ENCODE measurements around the gene HS6ST1.

- TF ChIP-seq ZC3H10 (CRISPR knock-in tag; IDR thresholded peaks at IDR 0.05): no peak
- no peak for TF ChIP-seq ZFP30 (CRISPR knock-in tag; IDR thresholded peaks at IDR 0.05)
- TF ChIP-seq PPARA (CRISPR knock-in tag; IDR thresholded peaks at IDR 0.05; ENCODE audit: borderline replicate concordance): no peak
- TF ChIP-seq ZFP3 (CRISPR knock-in tag; IDR thresholded peaks at IDR 0.05): no peak
- no peak for TF ChIP-seq TOX (CRISPR knock-in tag; IDR thresholded peaks at IDR 0.05; ENCODE audit: borderline replicate concordance)
- TF ChIP-seq ARNTL (CRISPR knock-in tag; IDR thresholded peaks at IDR 0.05; ENCODE audit: borderline replicate concordance, low read depth): no peak
- TF ChIP-seq CSDC2 (CRISPR knock-in tag; IDR thresholded peaks at IDR 0.05): no peak
- TF ChIP-seq GLIS3 (CRISPR knock-in tag; IDR thresholded peaks at IDR 0.05): no peak
- TF ChIP-seq ZNF8 (CRISPR knock-in tag; IDR thresholded peaks at IDR 0.05): no peak
- TF ChIP-seq RARB (CRISPR knock-in tag; IDR thresholded peaks at IDR 0.05): no peak
- TF ChIP-seq, protein P1, sequence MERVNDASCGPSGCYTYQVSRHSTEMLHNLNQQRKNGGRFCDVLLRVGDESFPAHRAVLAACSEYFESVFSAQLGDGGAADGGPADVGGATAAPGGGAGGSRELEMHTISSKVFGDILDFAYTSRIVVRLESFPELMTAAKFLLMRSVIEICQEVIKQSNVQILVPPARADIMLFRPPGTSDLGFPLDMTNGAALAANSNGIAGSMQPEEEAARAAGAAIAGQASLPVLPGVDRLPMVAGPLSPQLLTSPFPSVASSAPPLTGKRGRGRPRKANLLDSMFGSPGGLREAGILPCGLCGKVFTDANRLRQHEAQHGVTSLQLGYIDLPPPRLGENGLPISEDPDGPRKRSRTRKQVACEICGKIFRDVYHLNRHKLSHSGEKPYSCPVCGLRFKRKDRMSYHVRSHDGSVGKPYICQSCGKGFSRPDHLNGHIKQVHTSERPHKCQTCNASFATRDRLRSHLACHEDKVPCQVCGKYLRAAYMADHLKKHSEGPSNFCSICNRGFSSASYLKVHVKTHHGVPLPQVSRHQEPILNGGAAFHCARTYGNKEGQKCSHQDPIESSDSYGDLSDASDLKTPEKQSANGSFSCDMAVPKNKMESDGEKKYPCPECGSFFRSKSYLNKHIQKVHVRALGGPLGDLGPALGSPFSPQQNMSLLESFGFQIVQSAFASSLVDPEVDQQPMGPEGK (CRISPR knock-in tag; IDR thresholded peaks at IDR 0.05; ENCODE audit: borderline replicate concordance): no peak
- TF ChIP-seq ISL1 (CRISPR knock-in tag; IDR thresholded peaks at IDR 0.05): no peak
Measured at GRCh38 chr2:128347701-128348539, 29.3 kb upstream of the HS6ST1 start.
